ENCODE data around the gene TRPM4. TPM values are rescaled to one million over a fixed set of nuclear protein-coding genes. Genes with fewer than 3 reads are reported as not detected.
A peak's percentile ranks its signal among the peaks of the same experiment; 100 is the strongest.

The TRPM4 gene
- polyA plus RNA-seq, 1 donor (not counting 4 experiments of a cell fraction or from before 2014, with no cell fraction given) = 16.1 TPM

DNA sequence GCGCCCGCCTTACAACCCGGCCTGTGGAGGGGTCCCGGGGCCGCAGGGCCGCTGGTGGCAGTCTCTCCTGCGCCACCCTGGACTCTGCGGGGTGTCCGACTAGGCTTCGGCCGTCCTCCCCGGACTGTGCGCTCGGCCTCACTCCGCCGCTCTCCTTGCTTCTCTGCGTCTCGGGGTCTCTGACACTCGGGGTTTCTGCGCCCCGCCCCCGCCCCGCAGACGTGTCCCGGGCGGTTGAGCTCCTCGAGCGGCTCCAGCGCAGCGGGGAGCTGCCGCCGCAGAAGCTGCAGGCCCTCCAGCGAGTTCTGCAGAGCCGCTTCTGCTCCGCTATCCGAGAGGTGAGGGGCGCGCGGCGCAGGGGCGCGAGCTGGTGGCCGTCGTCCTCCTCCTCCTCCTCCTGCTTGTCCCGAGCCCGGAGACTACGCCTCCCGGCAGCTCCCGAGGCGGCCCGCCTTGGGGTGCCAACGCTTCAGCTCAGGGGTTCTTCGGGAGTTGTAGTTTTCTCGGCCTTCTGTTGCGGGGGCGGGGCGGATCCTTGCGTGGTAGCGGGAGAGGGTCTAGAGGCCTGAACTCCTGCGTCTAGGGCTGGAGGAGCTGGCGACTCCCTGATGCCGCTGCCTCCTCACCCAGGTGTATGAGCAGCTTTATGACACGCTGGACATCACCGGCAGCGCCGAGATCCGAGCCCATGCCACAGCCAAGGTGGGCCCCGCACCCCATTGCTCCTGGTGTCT is 42.8 kb upstream of the TRPM4 start:
- DNase-seq (ENCODE audit: low read depth, low spot score) (no peak), FAIRE-seq (no peak)
- H3K27me3 ChIP-seq (ENCODE audit: control insufficient read depth, extremely low read depth, insufficient read depth, low read length) = no peaks in the 10 kb centered on the region

DNA sequence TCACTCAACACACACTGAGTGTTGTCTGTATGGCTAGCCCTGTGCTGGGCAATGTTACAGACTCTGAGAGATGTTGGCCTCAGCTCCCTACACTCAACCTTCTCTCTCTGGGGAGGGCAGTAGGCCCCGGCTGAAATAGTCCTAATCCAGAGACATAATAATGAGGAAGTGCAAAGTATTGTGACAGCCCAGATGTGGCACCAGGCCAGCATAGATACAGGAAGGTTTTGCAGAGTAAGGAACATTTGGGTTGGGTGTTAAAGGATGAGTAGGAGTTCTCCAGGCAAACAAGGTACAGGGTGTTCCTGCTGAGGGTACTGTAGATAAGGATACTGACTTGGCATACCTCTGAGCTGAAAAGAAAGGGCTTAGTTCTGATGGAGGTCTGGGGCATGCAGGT is 41.0 kb upstream of the TRPM4 start:
- dilution Hi-C loops (cut with MboI; ENCODE audit: extremely low pct_ligation_motif_present, low sequenced_read_pairs) = no loop called here
- H3K4me1 ChIP-seq (ENCODE audit: control insufficient read depth, extremely low read depth, insufficient read depth, low read length) = peaks cover 17% of the 10 kb centered on the region
- no peaks in the 10 kb centered on the region for H3K9me3 ChIP-seq (ENCODE audit: control insufficient read depth, low read depth, low read length)
- H3K9me1 ChIP-seq (ENCODE audit: control insufficient read depth, extremely low read depth, insufficient read depth, low read length) = no peaks in the 10 kb centered on the region
- H3K4me2 ChIP-seq (ENCODE audit: control insufficient read depth, extremely low read depth, insufficient read depth, low read depth, low read length) = no peak overlapping the region
- TF ChIP-seq, protein P1, sequence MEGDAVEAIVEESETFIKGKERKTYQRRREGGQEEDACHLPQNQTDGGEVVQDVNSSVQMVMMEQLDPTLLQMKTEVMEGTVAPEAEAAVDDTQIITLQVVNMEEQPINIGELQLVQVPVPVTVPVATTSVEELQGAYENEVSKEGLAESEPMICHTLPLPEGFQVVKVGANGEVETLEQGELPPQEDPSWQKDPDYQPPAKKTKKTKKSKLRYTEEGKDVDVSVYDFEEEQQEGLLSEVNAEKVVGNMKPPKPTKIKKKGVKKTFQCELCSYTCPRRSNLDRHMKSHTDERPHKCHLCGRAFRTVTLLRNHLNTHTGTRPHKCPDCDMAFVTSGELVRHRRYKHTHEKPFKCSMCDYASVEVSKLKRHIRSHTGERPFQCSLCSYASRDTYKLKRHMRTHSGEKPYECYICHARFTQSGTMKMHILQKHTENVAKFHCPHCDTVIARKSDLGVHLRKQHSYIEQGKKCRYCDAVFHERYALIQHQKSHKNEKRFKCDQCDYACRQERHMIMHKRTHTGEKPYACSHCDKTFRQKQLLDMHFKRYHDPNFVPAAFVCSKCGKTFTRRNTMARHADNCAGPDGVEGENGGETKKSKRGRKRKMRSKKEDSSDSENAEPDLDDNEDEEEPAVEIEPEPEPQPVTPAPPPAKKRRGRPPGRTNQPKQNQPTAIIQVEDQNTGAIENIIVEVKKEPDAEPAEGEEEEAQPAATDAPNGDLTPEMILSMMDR (optimal IDR thresholded peaks at IDR 0.05 in 1 of 3, IDR thresholded peaks at IDR 0.05 in 1 of 3, conservative IDR thresholded peaks at IDR 0.05 in 1 of 3; ENCODE audit: extremely low read depth in 1 of 3, insufficient read depth in 2 of 3, low read length in 3 of 3) = no peak
- TF ChIP-seq EZH2 (IDR thresholded peaks at IDR 0.05; ENCODE audit: low read length) = no peak
- no peak overlapping the region for H3K9ac ChIP-seq (ENCODE audit: control insufficient read depth, extremely low read depth, insufficient read depth, low read length)
- H3K79me2 ChIP-seq (ENCODE audit: control insufficient read depth, insufficient read depth, low read length) = no peaks in the 10 kb centered on the region
- H3K4me3 ChIP-seq (ENCODE audit: control insufficient read depth in 2 of 3, extremely low read depth in 1 of 3, insufficient read depth in 2 of 3, low read depth in 1 of 3, low read length in 3 of 3) = no peak overlapping the region
- no peaks in the 10 kb centered on the region for H3K36me3 ChIP-seq (ENCODE audit: control insufficient read depth in 2 of 2, extremely low read depth in 1 of 2, insufficient read depth in 2 of 2, low read length in 2 of 2)
- no peak overlapping the region for H3K27ac ChIP-seq (ENCODE audit: control insufficient read depth, insufficient read depth, low read length)
- no peak overlapping the region for H2AFZ ChIP-seq (ENCODE audit: control insufficient read depth, low read length)
- FAIRE-seq (no peak), DNase-seq (ENCODE audit: low read depth, low spot score) (no peak)
- no peaks in the 10 kb centered on the region for H4K20me1 ChIP-seq (ENCODE audit: control insufficient read depth, extremely low read depth, insufficient read depth, low read length)
- H3K27me3 ChIP-seq (ENCODE audit: control insufficient read depth, extremely low read depth, insufficient read depth, low read length) = no peaks in the 10 kb centered on the region

More for the DNA sequence above, 42.8 kb upstream of the TRPM4 start:
- peaks cover 0 to 2% of the 10 kb centered on the region in 2 experiments for H3K36me3 ChIP-seq (ENCODE audit: control insufficient read depth in 2 of 2, extremely low read depth in 1 of 2, insufficient read depth in 2 of 2, low read length in 2 of 2)
- peak overlapping the region; percentile 64 to 73 (median 70) for H3K4me3 ChIP-seq (ENCODE audit: control insufficient read depth in 2 of 3, extremely low read depth in 1 of 3, insufficient read depth in 2 of 3, low read depth in 1 of 3, low read length in 3 of 3)
- H3K4me2 ChIP-seq (ENCODE audit: control insufficient read depth, extremely low read depth, insufficient read depth, low read depth, low read length) = peak overlapping the region; percentile 84
- H4K20me1 ChIP-seq (ENCODE audit: control insufficient read depth, extremely low read depth, insufficient read depth, low read length) = no peaks in the 10 kb centered on the region
- peak overlapping the region; percentile 60 for H3K9ac ChIP-seq (ENCODE audit: control insufficient read depth, extremely low read depth, insufficient read depth, low read length)
- dilution Hi-C loops (cut with MboI; ENCODE audit: extremely low pct_ligation_motif_present, low sequenced_read_pairs) = no loop called here
- H3K27ac ChIP-seq (ENCODE audit: control insufficient read depth, insufficient read depth, low read length) = no peak overlapping the region
- no peak for TF ChIP-seq EZH2 (IDR thresholded peaks at IDR 0.05; ENCODE audit: low read length)
- TF ChIP-seq, protein P1 (optimal IDR thresholded peaks at IDR 0.05 in 1 of 3, IDR thresholded peaks at IDR 0.05 in 1 of 3, conservative IDR thresholded peaks at IDR 0.05 in 1 of 3; ENCODE audit: extremely low read depth in 1 of 3, insufficient read depth in 2 of 3, low read length in 3 of 3) = no peak
- no peaks in the 10 kb centered on the region for H3K9me1 ChIP-seq (ENCODE audit: control insufficient read depth, extremely low read depth, insufficient read depth, low read length)
- peak overlapping the region; percentile 66 for H2AFZ ChIP-seq (ENCODE audit: control insufficient read depth, low read length)
- H3K79me2 ChIP-seq (ENCODE audit: control insufficient read depth, insufficient read depth, low read length) = no peaks in the 10 kb centered on the region
- no peaks in the 10 kb centered on the region for H3K9me3 ChIP-seq (ENCODE audit: control insufficient read depth, low read depth, low read length)
- peaks cover 14% of the 10 kb centered on the region for H3K4me1 ChIP-seq (ENCODE audit: control insufficient read depth, extremely low read depth, insufficient read depth, low read length)
